ENCODE data around the gene CD300C. TPM values are rescaled to one million over a fixed set of nuclear protein-coding genes. Genes with fewer than 3 reads are reported as not detected.

CD300C gene
- total RNA-seq, 2 experiments from 2014 or later = 0.47 to 0.57 TPM

GRCh38 chr17:74555427-74555940 lies 9.6 kb upstream of the CD300C start:
- CTCF ChIA-PET = interaction anchor here (1.4 to 2.9 kb wide), 2 partner anchors 11 to 176 kb away, joined by 3 to 13 read pairs; no protein-coding TSS in a partner anchor
- H3K36me3 Mint-ChIP-seq (ENCODE audit: low read depth) = no peaks in the 10 kb centered on the region
- DNase-seq (no peak), ATAC-seq (no peak)
- no peaks in the 10 kb centered on the region for H3K9me3 Mint-ChIP-seq (ENCODE audit: insufficient read depth)
- H3K27me3 Mint-ChIP-seq (ENCODE audit: low read depth) = peaks cover 23% of the 10 kb centered on the region
- no peak overlapping the region for H3K27ac Mint-ChIP-seq
- no peak overlapping the region for H3K4me3 Mint-ChIP-seq
- POLR2A ChIA-PET = no interaction called here
- peaks cover 14% of the 10 kb centered on the region for H3K4me1 Mint-ChIP-seq (ENCODE audit: low read depth)

- Mint-ChIP-seq H3K4me3 (no peak overlapping the region), H3K27me3 (ENCODE audit: low read depth) (peaks cover 26% of the 10 kb centered on the region), H3K4me1 (ENCODE audit: low read depth) (peaks cover 14% of the 10 kb centered on the region), H3K9me3 (ENCODE audit: insufficient read depth) (no peaks in the 10 kb centered on the region), H3K36me3 (ENCODE audit: low read depth) (no peaks in the 10 kb centered on the region), H3K27ac (no peak overlapping the region)
- DNase-seq (no peak), ATAC-seq (no peak)
- CTCF ChIA-PET = interaction anchor here (2.9 kb wide), 1 partner anchor 11 kb away, joined by 13 read pairs; no protein-coding TSS in a partner anchor
- POLR2A ChIA-PET = no interaction called here
Measured at GRCh38 chr17:74554909-74555308, 9.0 kb upstream of the CD300C start.

GRCh38 chr17:74552037-74552436 lies 6.1 kb upstream of the CD300C start:
- DNase-seq = no peak
- Mint-ChIP-seq H3K27me3 (ENCODE audit: low read depth) (peaks cover 21% of the 10 kb centered on the region), H3K27ac (no peak overlapping the region), H3K9me3 (ENCODE audit: insufficient read depth) (no peaks in the 10 kb centered on the region), H3K36me3 (ENCODE audit: low read depth) (no peaks in the 10 kb centered on the region), H3K4me1 (ENCODE audit: low read depth) (peaks cover 17% of the 10 kb centered on the region), H3K4me3 (no peak overlapping the region)
- CTCF ChIA-PET = no interaction called here
- POLR2A ChIA-PET = no interaction called here
- ATAC-seq = no peak

- CTCF ChIA-PET = no interaction called here
- no peaks in the 10 kb centered on the region for H3K36me3 Mint-ChIP-seq (ENCODE audit: low read depth)
- no peaks in the 10 kb centered on the region for H3K9me3 Mint-ChIP-seq (ENCODE audit: insufficient read depth)
- POLR2A ChIA-PET = no interaction called here
- H3K27me3 Mint-ChIP-seq (ENCODE audit: low read depth) = peaks cover 14% of the 10 kb centered on the region
- no peak overlapping the region for H3K4me3 Mint-ChIP-seq
- no peak overlapping the region for H3K27ac Mint-ChIP-seq
- ATAC-seq (no peak), DNase-seq (no peak)
- peaks cover 31% of the 10 kb centered on the region for H3K4me1 Mint-ChIP-seq (ENCODE audit: low read depth)
Measured at GRCh38 chr17:74550602-74551001, 4.7 kb upstream of the CD300C start.

GRCh38 chr17:74549343-74549742 lies 3.4 kb upstream of the CD300C start:
- Mint-ChIP-seq H3K4me3 (no peak overlapping the region), H3K9me3 (ENCODE audit: insufficient read depth) (no peaks in the 10 kb centered on the region), H3K36me3 (ENCODE audit: low read depth) (no peaks in the 10 kb centered on the region), H3K4me1 (ENCODE audit: low read depth) (peaks cover 40% of the 10 kb centered on the region), H3K27ac (no peak overlapping the region), H3K27me3 (ENCODE audit: low read depth) (peaks cover 14% of the 10 kb centered on the region)
- DNase-seq (no peak), ATAC-seq (no peak)
- CTCF ChIA-PET = no interaction called here
- POLR2A ChIA-PET = no interaction called here

GRCh38 chr17:74547736-74548135 lies 1.8 kb upstream of the CD300C start:
- DNase-seq = peak; percentile 71
- Mint-ChIP-seq H3K27me3 (ENCODE audit: low read depth) (peaks cover 10% of the 10 kb centered on the region), H3K4me3 (no peak overlapping the region)

GRCh38 chr17:74547264-74547663 lies 1.3 kb upstream of the CD300C start:
- Mint-ChIP-seq H3K27me3 (ENCODE audit: low read depth) (peaks cover 8% of the 10 kb centered on the region), H3K9me3 (ENCODE audit: insufficient read depth) (no peaks in the 10 kb centered on the region), H3K36me3 (ENCODE audit: low read depth) (no peaks in the 10 kb centered on the region), H3K4me1 (ENCODE audit: low read depth) (peaks cover 45% of the 10 kb centered on the region), H3K4me3 (no peak overlapping the region), H3K27ac (peak overlapping the region; percentile 85)
- ATAC-seq (no peak), DNase-seq (no peak)
- ChIA-PET POLR2A (no interaction called here), CTCF (no interaction called here)

More at GRCh38 chr17:74547736-74548135, 1.8 kb upstream of the CD300C start:
- ChIA-PET CTCF (interaction anchor here (1.0 kb wide), 1 partner anchor 18 kb away, joined by 4 read pairs; no protein-coding TSS in a partner anchor), POLR2A (no interaction called here)
- Mint-ChIP-seq H3K27ac (peak overlapping the region; percentile 85), H3K4me1 (ENCODE audit: low read depth) (peaks cover 45% of the 10 kb centered on the region), H3K9me3 (ENCODE audit: insufficient read depth) (no peaks in the 10 kb centered on the region), H3K36me3 (ENCODE audit: low read depth) (no peaks in the 10 kb centered on the region)
- ATAC-seq = peak; percentile 54

- DNase-seq = no peak
- peaks cover 5% of the 10 kb centered on the region for H3K27me3 Mint-ChIP-seq (ENCODE audit: low read depth)
- H3K27ac Mint-ChIP-seq = peak overlapping the region; percentile 60
- H3K4me3 Mint-ChIP-seq = no peak overlapping the region
- H3K9me3 Mint-ChIP-seq (ENCODE audit: insufficient read depth) = no peaks in the 10 kb centered on the region
- ChIA-PET POLR2A (no interaction called here), CTCF (no interaction called here)
- no peaks in the 10 kb centered on the region for H3K36me3 Mint-ChIP-seq (ENCODE audit: low read depth)
- no peak for ATAC-seq
- peaks cover 45% of the 10 kb centered on the region for H3K4me1 Mint-ChIP-seq (ENCODE audit: low read depth)
Measured at GRCh38 chr17:74546586-74546985, 671 bp upstream of the CD300C start.

- no peaks in the 10 kb centered on the region for H3K36me3 Mint-ChIP-seq (ENCODE audit: low read depth)
- ChIA-PET CTCF (interaction anchor here (1.0 to 1.1 kb wide), 2 partner anchors 22 to 166 kb away, joined by 3 to 5 read pairs; partner anchors contain the start of gene CD300H), POLR2A (interaction anchor here (0.7 to 1.0 kb wide), 2 partner anchors 59 to 1349 kb away, joined by 3 read pairs; no protein-coding TSS in a partner anchor)
- no peak for ATAC-seq
- no peak overlapping the region for H3K4me3 Mint-ChIP-seq
- H3K27me3 Mint-ChIP-seq (ENCODE audit: low read depth) = peaks cover 2% of the 10 kb centered on the region
- H3K4me1 Mint-ChIP-seq (ENCODE audit: low read depth) = peaks cover 45% of the 10 kb centered on the region
- H3K9me3 Mint-ChIP-seq (ENCODE audit: insufficient read depth) = no peaks in the 10 kb centered on the region
- no peak for DNase-seq
- peak overlapping the region; percentile 66 for H3K27ac Mint-ChIP-seq
Measured at GRCh38 chr17:74544991-74545842, 698 bp downstream of the CD300C start.

GRCh38 chr17:74543891-74544760 lies 1.8 kb downstream of the CD300C start:
- ATAC-seq (no peak), DNase-seq (no peak)
- Mint-ChIP-seq H3K4me3 (no peak overlapping the region), H3K9me3 (ENCODE audit: insufficient read depth) (no peaks in the 10 kb centered on the region), H3K36me3 (ENCODE audit: low read depth) (no peaks in the 10 kb centered on the region), H3K4me1 (ENCODE audit: low read depth) (peaks cover 45% of the 10 kb centered on the region), H3K27me3 (ENCODE audit: low read depth) (peaks cover 3% of the 10 kb centered on the region), H3K27ac (peak overlapping the region; percentile 66)
- ChIA-PET POLR2A (no interaction called here), CTCF (no interaction called here)

GRCh38 chr17:74543406-74543805 lies 2.5 kb downstream of the CD300C start:
- Mint-ChIP-seq H3K27me3 (ENCODE audit: low read depth) (peaks cover 6% of the 10 kb centered on the region), H3K27ac (no peak overlapping the region), H3K36me3 (ENCODE audit: low read depth) (no peaks in the 10 kb centered on the region), H3K9me3 (ENCODE audit: insufficient read depth) (no peaks in the 10 kb centered on the region), H3K4me1 (ENCODE audit: low read depth) (peaks cover 42% of the 10 kb centered on the region), H3K4me3 (no peak overlapping the region)
- ChIA-PET CTCF (no interaction called here), POLR2A (no interaction called here)
- ATAC-seq (no peak), DNase-seq (no peak)
